AML-193 (cell line): ENCODE results near the gene LLPH.
"Not testable (repeated sequence)": the region's sequence is repeated elsewhere in the genome, so short reads cannot be mapped to it uniquely, and the experiment has no call there.

Experiments used
- DNase-seq, 2 experiments: peaks; one replicate each; lab custom pipeline; 2025; lab: John Stamatoyannopoulos, UW

The LLPH gene

GRCh38 chr12:66130267-66131066, at the start of gene LLPH:
LLPH (minus strand) TSS chr12:66130750; CDS start chr12:66129106, 1,644 bp downstream.
- peak; percentile 56 to 73 for DNase-seq

- DNase-seq, result no peak
Observed at GRCh38 chr12:66176105-66176900, 45.8 kb upstream of the LLPH start.

- DNase-seq, result not testable (repeated sequence)
Observed at GRCh38 chr12:66174391-66175325, 44.1 kb upstream of the LLPH start.

DNA sequence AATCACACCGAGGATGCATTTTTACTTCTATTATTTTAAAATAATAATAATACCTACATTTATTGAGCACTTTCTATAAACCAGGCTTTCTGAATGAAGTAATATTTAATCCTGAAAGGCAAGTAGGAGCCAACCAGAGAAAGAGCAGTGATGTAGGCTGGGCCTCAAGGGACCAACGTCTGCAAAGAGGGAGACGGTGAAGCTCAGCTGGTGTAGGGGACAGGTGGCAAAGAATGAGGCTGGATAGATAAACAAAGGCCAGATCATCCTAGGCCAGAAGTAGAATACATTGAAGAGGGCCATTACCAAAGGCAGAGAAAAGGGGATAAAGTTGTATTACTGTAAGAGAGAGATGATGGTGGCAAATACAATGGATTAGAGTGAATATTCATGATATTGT, 40.1 kb upstream of the LLPH start:
- DNase-seq, result no peak

- peak; percentile 95 to 96 for DNase-seq
Observed at GRCh38 chr12:66169221-66170170, 38.9 kb upstream of the LLPH start, which contains the start of gene TMBIM4. TMBIM4 (minus strand) TSS chr12:66169996; CDS start chr12:66169951, 45 bp downstream.

GRCh38 chr12:66168410-66168809, 37.9 kb upstream of the LLPH start:
- peak; percentile 42 to 47 for DNase-seq

GRCh38 chr12:66166561-66166960, 36.0 kb upstream of the LLPH start:
- DNase-seq, result no peak

DNA sequence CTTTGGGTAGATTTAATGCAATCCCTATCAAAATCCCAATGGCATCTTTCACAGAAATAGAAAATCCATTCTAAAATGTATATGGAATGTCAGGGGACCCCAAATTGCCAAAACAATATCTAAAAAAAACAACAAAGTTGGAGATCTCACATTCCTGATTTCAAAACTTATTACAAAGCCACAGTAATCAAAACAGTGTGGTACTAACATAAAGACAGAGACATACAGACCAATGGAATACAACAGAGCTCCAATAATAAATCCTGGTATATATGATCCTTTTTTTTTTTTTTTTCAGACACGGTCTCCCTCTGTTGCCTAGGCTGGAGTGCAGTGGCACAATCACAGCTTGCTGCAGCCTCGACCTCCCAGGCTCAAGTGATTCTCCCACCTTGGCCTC, 34.6 kb upstream of the LLPH start:
- no peak for DNase-seq

DNA sequence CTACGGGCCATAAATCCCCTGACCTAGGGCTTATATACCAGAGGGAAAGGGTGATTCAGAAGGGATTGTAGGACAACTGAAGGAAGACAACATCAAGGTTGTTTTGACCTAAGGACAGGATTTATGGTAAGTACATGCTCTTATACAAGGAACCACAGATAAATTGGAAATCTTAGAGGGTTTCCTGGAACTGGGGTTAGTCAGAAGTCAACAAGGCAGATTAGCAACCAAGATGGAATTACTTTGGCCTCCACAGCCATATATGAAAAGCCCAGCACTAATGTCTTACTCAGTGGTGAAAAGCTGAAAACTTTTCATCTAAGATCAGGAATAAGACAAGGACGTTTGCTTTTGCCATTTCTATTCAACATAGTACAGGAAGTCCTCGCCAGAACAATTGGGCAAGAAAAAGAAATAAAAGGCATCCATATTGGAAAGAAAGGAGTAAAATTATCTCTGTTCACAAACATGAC, 33.8 kb upstream of the LLPH start:
- DNase-seq, result no peak

- no peak for DNase-seq
Observed at GRCh38 chr12:66163289-66163688, 32.7 kb upstream of the LLPH start.

DNA sequence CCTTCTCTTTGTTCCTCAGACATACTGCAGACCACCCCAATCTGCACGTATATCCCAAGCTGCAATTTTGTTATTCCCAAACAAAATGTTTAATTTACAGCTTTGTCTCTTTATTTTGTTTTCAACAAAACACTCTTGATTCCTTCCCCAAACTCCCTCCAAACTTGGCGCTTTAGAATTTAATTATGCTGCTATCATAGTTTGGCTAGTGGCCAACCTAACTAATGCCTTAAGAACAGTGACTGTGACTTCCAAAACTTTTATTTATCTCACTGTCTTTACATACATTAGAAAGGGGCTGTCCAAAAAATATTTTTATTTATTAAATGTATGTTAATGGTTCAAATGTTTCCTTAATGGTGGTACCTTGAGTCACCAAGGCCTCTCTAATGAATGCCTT, 32.2 kb upstream of the LLPH start:
- no peak for DNase-seq

GRCh38 chr12:66160704-66161103, 30.2 kb upstream of the LLPH start:
- DNase-seq, result no peak

DNA sequence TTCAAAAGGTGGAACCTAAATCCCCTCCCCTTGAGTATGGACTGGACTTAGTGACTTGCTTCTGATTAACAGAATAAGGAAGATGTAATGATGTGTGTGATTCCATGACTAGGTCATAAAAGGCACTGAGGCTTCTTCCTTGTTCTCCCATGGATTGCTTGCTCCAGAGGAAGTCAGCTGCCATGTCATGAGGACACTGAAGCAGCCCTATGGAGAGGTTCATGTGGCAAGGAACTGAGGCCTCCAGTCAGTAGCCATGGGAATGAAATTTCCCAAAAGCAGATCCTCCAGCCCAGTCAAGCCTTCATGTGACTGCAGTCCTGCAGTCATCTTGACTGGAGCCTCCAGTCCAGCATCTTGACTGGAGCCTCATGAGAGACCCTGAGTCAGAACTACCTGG, 28.6 kb upstream of the LLPH start:
- no peak for DNase-seq

GRCh38 chr12:66156654-66157053, 26.1 kb upstream of the LLPH start:
- no peak for DNase-seq

DNA sequence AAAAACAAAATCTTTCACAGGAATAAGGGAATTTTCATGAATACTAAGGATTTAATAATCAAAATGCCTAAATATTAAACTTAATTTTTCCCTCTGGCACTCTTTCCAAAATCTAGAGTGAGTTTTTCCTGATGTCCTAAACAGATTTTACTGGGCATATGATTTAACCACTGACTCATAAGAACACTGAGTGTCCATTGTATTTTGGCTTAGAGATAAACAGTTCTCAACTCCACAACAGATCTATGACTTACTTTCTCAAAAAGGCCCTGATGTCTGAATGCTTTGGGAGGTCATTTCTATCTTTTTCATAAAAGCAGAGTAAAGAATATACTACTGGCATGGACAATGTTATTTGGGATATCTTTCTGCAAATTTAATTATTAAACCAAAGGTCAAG, 24.2 kb upstream of the LLPH start:
- DNase-seq, result no peak

DNA sequence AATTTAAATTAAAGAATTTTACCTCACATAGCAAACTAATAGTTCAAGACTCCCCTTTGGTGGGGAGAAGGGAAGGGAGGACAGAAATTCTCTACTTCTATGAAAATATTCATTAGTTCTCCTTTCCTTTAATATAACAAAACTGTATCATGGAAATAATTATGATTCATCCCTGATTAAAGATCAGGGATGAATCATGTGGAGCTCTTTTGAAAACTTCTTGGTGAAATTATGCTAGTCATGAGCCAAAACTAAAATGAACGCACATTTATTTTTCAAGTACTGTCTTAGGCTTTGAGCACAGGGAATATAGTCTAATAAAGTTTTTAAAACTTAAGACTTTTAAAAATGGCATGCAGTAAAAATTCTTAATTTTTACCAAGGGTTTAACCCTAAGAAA, 22.2 kb upstream of the LLPH start:
- DNase-seq, result no peak

DNA sequence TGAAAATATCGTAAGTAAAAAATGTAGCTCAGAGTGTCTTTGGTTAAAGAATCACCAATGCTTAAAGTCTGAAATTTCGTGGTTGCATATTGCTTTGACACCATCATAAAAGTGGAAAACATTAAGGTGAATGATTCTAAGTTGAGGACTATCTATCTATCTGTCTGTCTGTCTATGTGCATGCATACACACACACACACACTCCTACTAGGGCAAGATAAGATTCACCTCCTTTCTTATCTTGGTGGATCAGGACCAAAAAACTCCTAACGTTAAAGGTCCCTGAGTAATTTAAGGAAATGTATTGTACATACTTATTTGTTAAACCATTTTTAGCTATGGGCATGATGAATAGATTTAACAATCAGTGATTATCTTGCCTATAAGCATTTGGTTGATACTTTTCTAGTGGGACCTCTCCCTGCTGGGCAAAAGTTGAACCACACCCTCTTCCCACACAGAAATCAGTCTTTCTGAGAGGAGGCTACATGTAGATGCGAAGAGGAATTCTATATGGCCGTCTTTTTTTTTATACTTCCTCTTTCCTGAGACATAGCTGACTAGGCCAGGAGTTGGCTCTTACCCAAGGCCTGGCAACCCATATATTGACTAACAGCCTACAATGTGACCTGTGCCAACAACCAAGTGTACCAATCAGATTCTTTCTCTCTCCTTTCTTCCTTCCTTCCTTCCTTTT, 19.3 kb upstream of the LLPH start:
- peak; percentile 24 to 41 for DNase-seq

GRCh38 chr12:66144791-66145754, 14.5 kb upstream of the LLPH start:
- DNase-seq, result peak; percentile 92 to 93

DNA sequence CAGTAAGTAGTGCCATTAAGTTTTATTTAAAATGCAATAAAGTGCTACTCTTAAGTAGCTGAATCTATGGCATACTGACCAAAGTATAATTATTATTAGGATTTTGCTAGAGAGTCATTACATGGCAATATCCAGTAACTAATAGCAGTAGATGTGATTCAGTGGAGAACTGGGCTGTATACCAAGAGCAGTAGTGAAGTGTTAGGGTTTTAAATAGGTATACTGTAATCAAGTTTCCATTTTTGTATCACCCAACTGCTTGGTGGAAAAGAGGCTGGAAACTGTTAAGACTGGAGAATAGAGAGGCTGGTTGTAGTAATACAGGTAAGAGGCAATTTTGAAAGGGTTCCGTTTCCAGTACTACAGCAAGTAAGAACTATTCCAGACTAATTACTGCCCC, 13.3 kb upstream of the LLPH start:
- DNase-seq, result no peak
